Cerebellar cortex (tissue), 1 donor: ENCODE results near the gene CLCN5.

Experiments
- DNase-seq: peaks from one replicate; pipeline ENCODE4 v3.0.0-alpha.2; 2015; ENCODE audit warnings: low spot score

The CLCN5 gene

DNA sequence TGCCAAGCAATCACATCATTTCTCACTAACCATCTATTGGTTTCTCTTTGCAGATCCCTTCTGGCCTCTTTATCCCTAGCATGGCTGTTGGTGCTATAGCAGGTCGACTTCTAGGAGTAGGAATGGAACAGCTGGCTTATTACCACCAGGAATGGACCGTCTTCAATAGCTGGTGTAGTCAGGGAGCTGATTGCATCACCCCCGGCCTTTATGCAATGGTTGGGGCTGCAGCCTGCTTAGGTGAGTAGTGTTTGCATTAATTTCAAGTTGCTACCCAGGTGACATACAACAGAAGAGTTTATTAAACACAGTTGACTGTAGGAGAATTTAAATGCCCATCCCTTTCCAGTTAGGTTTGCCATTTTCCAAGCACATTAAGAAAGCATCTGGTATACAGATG is 166.2 kb downstream of the CLCN5 start:
- DNase-seq, result no peak

DNA sequence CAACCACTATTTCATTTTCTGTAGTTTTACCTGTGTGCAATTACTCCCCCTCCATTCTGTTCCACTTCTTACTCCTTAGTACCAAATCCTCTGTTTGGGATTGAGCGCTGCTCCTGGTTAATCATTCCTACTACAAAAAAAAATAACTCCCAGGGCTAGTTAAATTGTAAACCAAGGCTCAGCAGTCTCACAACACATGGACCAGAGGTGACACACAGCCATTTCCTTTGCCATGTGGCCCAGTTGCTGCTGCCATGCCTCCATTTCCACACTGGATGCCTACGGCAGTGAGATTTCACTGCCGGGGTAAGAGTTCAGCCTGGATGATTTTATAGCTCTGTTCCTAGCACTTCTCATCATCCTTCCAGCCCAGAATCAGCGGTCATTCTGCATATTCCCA is 171.2 kb downstream of the CLCN5 start:
- DNase-seq, result no peak

DNA sequence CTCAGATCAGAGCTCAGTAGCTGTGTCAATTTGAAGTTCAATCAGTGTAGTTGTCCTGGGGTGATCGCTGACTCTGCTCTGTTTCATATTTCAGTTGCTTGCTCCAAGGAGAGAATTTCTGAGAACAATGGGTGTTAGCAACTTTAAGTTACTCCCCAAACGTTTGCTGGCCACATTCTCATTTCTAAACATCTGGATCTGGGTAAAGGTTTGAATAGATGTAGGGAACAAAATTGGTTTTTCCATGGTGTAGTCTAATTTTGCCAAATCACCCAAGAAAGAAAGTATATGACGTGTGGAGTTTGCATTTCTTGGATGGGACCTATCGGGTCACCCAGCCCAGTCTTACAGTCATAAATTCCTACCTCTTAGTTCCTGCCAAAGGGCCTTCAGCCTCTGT is 174.7 kb downstream of the CLCN5 start:
- DNase-seq, result no peak

DNA sequence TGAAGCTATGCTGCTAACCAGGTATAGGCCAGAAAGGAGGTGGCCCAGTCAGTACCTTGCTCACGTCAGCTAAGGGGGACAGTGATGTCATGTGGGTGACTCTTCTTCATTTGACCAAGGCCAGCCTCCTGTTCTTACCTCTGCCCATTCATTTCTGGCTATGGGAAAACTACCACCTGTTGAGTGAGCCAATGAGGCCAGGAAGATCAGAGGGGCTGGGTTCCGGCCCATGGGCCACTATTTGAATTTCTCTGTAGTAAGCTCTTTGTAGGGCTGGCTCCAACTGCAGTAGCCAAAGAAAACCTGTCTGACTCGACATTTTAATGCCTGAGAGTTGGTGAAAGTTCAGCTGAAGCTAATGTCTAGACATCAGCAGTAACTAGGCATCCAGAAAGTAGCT is 175.8 kb downstream of the CLCN5 start:
- no peak for DNase-seq

DNA sequence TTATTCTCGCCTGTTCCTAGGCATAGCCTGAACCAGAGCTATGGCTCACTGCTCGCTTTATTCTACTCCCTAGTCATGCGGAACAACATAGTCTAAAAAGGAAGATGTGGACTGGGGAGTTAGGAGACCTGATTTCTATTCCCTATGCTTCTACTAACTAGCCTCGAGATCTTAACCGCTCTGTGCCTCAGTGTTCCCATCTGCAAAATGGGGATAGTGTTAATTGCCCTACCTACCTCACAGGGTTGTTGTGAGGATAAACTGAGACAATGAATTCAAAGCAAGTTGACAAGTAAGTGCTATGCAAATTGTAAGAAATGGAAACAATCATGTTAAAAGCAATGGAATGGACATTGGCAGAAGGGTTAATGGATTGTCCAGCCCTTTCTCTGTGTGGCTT is 176.4 kb downstream of the CLCN5 start:
- DNase-seq, result no peak

DNA sequence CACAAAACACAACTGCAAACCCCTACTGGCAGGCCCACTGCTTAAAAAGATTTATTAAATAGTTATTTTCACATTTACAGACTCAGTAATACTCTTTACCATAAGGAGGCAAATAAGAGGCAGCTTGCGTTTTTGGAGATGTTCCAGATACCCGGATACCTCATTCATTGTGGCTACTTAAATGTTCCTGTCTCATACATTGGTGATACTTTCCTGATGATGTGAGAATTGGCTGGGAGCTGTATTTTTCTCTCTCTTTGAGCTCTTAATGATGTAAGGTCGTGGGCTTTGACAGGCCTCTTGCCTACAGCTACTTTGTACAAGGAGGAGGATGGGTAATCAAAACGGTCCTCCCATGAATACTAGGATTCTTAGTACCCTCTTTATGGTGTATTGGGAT is 176.9 kb downstream of the CLCN5 start:
- DNase-seq, result no peak

DNA sequence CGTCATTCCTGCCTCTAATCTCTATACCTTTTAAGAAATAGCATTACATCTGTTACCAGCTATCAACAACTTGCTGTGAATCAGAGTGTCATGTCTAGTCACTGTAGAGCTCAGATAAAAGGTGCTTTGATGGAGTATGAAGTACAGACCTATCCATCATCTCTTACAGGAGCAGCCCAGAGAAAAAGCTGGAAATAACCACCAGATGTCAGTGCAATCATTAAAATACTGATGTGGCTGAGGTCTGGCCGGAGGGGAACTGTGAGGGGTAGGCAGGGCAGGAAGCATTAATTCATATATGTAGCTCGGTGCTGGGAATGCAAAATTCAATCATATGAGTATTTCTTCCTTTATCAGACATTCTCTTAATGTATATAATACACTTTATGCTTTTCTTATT is 177.8 kb downstream of the CLCN5 start:
- DNase-seq, result no peak

DNA sequence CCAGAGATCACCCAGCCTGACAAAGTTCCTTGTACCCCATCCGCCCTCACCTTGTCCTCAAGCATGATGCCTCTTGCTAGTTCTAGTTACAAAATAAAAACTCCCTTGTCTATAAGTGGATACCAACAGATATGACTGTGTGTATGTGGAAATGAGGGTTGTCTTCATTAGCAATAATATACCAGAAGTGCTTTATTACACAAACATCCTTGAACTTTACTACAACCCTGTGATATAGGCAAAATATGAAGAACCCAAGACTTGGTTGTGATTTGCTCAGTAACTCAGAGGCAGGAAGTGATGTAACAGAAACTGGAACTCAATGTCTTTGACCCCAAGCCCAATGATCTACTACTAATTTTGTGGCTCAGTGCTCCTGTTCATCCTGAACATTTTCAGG is 180.8 kb downstream of the CLCN5 start:
- DNase-seq, result no peak

DNA sequence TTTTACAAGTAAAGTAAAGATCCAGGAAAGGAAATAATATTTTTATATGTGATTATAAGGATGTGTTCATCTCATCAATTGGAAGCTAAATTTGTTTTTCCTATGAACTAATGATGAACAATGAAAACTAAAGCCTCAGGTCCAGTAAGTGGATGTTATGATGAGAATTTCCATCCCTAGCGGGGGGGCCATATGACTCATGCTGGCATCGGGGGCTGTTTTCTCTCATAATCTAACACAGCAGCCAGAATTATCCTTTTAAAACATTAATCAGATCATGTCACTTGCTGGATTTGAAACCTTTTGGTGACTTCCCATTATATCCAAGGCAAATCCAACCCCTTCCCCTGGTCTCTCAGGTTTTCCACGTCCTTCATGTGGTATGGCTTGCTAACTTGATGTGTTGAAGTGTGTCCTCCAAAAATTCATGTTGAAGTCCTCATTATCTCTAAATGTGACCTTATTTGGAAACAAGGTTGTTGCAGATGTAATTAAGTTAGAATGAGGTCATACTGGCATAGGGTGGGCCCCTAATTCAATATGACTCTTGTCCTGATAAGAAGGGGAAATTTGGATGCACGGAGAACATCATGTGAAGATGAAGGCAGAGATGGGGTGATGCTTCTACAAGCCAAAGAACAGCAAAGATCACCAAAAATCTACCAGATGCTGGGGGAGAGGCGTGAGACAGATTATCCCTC is 181.6 kb downstream of the CLCN5 start:
- DNase-seq, result no peak

DNA sequence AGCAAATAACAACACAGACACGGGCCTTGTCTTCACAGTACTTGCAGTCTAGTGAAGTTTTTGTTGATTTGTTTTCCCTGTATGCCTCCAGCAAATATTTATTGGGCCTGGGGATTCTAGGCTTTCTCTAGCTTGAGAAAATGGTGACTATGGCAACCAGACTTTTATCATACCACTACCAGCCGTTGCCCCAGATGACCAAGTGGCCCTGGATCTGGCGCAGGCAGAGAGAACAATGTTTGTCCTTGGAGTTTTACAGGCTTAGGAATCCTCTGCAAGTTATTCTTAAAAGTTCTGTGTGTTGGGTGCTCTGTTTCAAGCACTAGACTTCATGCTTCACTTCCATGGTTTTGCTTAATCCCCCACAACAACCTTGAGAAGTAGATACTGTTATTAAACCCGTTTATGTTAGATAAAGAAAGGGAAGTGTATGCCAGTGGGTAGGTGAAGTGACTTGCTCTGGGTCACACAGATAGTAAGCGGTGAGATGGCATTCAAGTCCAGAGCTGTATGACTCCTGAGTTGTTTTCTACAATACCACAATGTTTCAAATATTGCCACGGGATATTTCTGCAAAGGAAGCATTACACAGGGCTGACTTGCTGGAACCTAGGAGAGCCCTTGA is 183.8 kb downstream of the CLCN5 start:
- DNase-seq, result no peak

DNA sequence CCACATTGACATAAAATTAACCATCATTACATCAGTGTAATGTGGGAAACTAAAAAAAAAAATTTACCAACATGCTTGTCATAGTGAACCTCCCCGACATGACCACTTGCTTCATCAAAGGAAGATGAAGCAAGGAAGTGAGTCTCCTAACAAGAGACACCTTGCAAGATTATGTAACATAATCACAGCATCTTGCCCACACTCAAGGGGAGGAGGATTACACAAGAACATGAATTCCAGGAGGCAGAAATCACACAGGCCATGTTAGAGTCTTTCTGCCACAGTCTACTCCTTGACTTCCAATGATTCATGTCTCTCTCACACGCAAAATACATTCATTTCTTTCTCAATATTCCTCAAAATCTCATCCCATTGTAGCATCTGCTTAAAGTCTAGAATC is 185.1 kb downstream of the CLCN5 start:
- no peak for DNase-seq

DNA sequence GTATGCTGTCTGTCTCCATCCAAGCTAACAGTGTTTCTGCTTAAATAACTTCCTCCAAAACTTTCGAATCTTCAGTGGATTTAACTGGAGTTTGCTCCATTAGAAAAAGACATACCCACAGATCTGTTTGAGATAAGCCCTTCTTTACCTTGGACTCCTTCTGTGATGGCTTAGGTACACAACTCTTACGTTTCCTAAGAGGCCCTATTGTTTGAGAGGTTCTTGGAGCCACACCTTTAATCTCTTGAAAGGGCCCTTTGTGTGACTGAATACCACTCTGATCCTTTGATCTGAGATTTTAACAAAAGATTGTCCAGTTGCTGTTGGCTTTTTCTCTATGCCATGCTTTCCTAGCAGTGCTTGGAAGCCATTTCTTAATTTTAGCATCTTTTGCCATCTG is 185.9 kb downstream of the CLCN5 start:
- DNase-seq, result no peak

DNA sequence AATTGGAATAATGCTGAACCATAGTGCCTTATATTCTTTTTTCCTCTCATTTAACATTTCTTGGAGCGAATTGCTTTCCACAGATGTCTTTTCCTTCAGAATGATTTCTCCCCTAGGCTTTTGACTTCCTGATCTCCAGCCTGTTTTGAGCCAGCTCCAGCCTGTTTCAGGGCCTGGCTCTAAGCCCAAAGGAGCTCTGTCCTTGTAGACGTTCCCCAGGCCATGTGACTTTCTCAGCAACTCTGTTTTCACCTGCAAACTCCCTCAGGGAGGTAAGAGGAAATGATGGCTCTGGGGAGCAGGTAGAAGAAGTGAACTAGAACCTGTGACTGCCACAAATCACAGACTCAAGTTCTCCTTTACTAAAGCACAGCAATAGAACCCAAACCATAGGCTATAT is 189.3 kb downstream of the CLCN5 start:
- DNase-seq, result no peak

DNA sequence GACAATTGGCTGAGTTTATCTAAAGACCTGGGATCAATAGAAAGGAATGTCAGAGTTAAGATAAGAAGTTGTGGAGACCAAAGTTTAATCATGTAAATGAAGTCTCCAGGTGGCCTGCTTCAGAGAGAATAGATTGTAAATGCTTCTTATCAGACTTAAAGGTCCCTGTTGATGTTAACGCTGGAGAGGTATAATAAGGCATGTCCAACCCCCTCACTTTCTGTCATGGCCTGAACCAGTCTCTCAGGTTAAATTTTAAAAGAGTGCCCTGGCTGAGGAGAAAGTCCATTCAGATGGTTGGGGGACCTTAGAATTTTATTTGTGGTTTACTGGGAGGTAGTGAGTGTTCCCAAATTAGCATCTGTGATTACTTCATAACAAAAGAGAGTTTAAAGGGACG is 191.7 kb downstream of the CLCN5 start:
- no peak for DNase-seq

DNA sequence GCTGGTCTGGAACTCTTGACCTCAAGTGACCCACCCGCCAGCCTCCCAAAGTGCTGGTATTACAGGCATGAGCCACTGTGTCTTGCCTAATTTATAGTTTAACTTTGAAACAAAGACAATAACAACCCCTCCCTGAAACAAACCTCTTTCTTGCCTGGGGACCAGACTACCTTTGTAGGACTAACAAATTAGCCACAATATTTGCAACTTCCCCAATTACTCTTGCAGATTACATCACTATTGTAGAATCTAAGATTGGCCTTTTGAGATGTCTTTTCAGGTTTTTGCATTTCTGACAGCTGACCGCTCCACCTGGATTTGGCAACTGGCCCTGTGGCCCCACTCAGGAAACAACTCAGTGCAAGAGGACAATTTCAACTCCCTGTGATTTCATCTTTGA is 193.6 kb downstream of the CLCN5 start:
- no peak for DNase-seq

DNA sequence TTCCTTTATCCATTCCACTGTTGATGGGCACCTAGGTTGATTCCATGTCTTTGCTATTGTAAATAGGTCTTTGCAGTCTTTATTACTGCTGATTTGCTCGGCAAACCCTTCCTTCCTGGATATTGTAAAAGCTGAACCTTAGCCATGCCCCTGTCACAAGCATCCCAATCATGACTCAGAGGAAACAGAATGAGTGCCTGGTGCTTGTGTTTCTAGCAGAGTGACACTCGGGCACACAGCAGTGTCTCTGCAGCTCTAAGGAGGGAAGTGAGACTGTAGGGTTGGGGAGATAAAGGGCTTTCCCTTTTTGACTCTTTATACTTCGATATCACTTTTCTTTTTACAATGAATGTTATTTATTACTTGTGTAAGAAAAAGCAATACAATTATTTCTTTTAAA is 195.1 kb downstream of the CLCN5 start:
- DNase-seq, result no peak

DNA sequence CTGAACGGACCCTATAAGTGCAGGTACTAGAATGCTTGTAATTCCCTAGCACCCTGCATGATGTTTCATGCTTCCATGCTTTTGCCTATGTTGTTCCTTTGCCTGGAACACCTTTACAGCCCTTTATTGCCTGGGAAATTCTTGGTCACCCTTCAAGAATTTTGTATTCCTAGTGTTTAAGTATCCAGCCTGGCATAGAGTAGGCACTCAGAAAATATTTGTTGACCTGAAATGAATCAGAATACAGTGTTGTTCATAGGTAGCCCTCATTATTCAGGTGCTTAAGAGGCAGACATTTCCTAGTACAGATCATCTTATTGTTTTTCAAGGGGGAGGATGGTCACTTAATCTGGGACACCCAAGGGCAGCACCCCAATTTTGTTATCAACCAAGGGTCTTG is 203.1 kb downstream of the CLCN5 start:
- DNase-seq, result no peak

DNA sequence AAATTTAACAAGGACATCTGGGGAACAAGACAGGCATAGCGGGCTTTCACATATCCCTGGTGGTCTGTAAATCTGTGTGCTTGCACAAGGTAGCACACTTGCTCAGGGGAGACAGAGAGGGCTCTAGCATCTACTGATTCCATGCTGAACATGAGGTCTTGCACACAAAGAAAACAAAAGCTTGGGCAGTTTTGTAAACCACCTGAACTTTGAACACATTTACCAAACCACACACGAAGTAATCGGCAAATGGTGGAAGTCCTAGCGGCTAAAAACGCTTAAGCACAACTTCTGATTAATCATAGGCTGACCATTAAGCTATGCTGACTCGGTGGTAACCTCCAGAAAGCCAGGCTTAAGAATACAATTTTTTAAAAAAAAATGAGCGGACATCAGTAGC is 225.6 kb downstream of the CLCN5 start:
- DNase-seq, result no peak
